Femur (tissue), 1 donor: Measurements from ENCODE around the gene VASN.

Experiments used
- DNase-seq: peaks from one replicate; pipeline ENCODE4 v3.0.0-alpha.2; 2017

Gene VASN

GRCh38 chr16:4404967-4405696, 33.5 kb downstream of the VASN start:
- peak; percentile 24 for DNase-seq

- peak; percentile 24 for DNase-seq
Measured at GRCh38 chr16:4407543-4408322, 36.1 kb downstream of the VASN start.

- DNase-seq: no peak
Measured at GRCh38 chr16:4408323-4408690, 36.7 kb downstream of the VASN start.

GRCh38 chr16:4409081-4409932, 37.7 kb downstream of the VASN start:
- peak; percentile 73 for DNase-seq

- peak; percentile 90 for DNase-seq
Measured at GRCh38 chr16:4410335-4411075, 38.9 kb downstream of the VASN start.

GRCh38 chr16:4411684-4412083, 40.0 kb downstream of the VASN start:
- peak; percentile 90 for DNase-seq

GRCh38 chr16:4412159-4412558, 40.5 kb downstream of the VASN start:
- DNase-seq: no peak

GRCh38 chr16:4412854-4413253, 41.2 kb downstream of the VASN start:
- DNase-seq: no peak

- DNase-seq: no peak
Measured at GRCh38 chr16:4414187-4414917, 42.7 kb downstream of the VASN start.

GRCh38 chr16:4415538-4416199, 44.0 kb downstream of the VASN start:
- peak; percentile 70 for DNase-seq

- DNase-seq: peak; percentile 97
Measured at GRCh38 chr16:4416200-4417032, 44.8 kb downstream of the VASN start, which contains the start of gene CORO7. TSS of gene CORO7 (minus strand) at chr16:4416596. CDS start at chr16:4416518, 78 bp downstream.

GRCh38 chr16:4419402-4419959, 47.8 kb downstream of the VASN start:
- no peak for DNase-seq

- no peak for DNase-seq
Measured at GRCh38 chr16:4420505-4421105, 49.0 kb downstream of the VASN start.

GRCh38 chr16:4425378-4426020, 53.9 kb downstream of the VASN start, which contains the start of gene DNAJA3:
TSS of gene DNAJA3 (plus strand) at chr16:4425868. CDS start at chr16:4425882, 14 bp downstream.
- DNase-seq: peak; percentile 94

GRCh38 chr16:4426021-4426684, 54.5 kb downstream of the VASN start:
- DNase-seq: no peak

GRCh38 chr16:4426722-4427372, 55.2 kb downstream of the VASN start:
- no peak for DNase-seq

GRCh38 chr16:4428500-4428899, 56.9 kb downstream of the VASN start:
- no peak for DNase-seq

- no peak for DNase-seq
Measured at GRCh38 chr16:4431023-4431422, 59.4 kb downstream of the VASN start.
